ENCODE measurements around the gene MRPS26. TPM values are rescaled to one million over a fixed set of nuclear protein-coding genes. Genes with fewer than 3 reads are reported as not detected.

The MRPS26 gene
- 100 to 1,000 TPM in 1 of 2 donors, 10 to 100 TPM in 1; 75.8 to 129 TPM for total RNA-seq

DNA sequence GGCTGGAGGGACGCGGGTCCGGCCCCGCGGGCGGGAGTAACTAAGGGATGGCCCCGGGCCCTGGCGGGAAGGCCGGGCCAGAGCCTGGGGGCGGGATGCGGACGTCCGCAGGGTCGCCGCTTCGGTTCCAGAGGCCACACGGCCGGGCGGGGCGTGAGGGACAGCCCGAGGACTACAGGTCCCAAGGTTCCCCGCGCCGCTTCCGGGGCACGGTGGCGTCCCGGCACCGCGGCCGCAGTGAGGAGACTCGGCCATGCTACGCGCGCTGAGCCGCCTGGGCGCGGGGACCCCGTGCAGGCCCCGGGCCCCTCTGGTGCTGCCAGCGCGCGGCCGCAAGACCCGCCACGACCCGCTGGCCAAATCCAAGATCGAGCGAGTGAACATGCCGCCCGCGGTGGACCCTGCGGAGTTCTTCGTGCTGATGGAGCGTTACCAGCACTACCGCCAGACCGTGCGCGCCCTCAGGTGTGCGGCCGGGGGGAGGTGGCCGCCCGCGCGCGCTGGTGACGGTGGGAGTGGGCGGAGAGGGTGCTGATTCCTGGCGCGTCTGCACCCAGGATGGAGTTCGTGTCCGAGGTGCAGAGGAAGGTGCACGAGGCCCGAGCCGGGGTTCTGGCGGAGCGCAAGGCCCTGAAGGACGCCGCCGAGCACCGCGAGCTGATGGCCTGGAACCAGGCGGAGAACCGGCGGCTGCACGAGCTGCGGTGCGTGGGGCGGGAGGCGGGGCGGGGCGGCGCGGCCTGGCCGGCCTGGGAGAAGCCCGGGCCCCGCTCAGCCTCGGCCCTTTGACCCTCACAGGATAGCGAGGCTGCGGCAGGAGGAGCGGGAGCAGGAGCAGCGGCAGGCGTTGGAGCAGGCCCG lies at the start of gene MRPS26:
Gene MRPS26, plus strand, starts transcription at position 237 of the 861 bp plus-strand sequence. Its CDS starts 17 bp downstream, at position 254.
- H3K36me3 ChIP-seq = no peaks in the 10 kb centered on the region
- H3K4me1 ChIP-seq (replicated peaks) = peaks cover 13% of the 10 kb centered on the region
- no peaks in the 10 kb centered on the region for H3K9me3 ChIP-seq
- peak within 1 kb of the TSS; percentile 90 to 96 for H3K27ac ChIP-seq
- under 1% methylated on average over 79 of the region's 104 CpGs for WGBS
- H3K4me3 ChIP-seq = peak within 1 kb of the TSS; percentile 83 to 93
- H3K27me3 ChIP-seq (replicated peaks; ENCODE audit: insufficient read depth) = no peaks in the 10 kb centered on the region
- DNase-seq (ENCODE audit: low spot score) = peak; percentile 90
- intact Hi-C loops (cut with DNase I) = no loop called here
- TF ChIP-seq POLR2AphosphoS5 (IDR thresholded peaks at IDR 0.05) (peak; percentile 77), CTCF (IDR thresholded peaks at IDR 0.05) (peak in 2 of 4 experiments; percentile 10 to 13), POLR2A (IDR thresholded peaks at IDR 0.05) (peak; percentile 55)

DNA sequence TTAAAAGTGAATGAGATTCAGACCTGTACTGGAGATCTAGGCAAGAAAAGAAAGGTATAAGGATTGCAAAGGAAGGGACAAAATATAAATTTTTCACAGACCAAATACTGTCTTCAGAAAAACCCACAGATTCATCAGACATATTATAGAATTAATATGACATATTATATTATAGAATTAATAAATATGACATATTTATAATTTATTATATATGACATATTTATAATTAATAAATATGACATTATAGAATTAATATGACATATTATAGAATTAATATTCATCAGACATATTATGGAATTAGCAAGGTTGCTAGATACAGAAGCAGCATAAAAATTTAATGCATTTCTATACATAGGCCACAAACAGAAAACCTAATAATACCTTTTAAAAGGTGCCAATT lies 47.1 kb upstream of the MRPS26 start:
- no peaks in the 10 kb centered on the region for H3K36me3 ChIP-seq
- no peak overlapping the region for H3K27ac ChIP-seq
- no peak overlapping the region for H3K4me3 ChIP-seq
- no peaks in the 10 kb centered on the region for H3K4me1 ChIP-seq (replicated peaks)
- H3K27me3 ChIP-seq (replicated peaks; ENCODE audit: insufficient read depth) = no peaks in the 10 kb centered on the region
- H3K9me3 ChIP-seq = no peaks in the 10 kb centered on the region
- no peak for DNase-seq (ENCODE audit: low spot score)
- intact Hi-C loops (cut with DNase I) = no loop called here
- no peak for TF ChIP-seq CTCF (IDR thresholded peaks at IDR 0.05)
- no peak for TF ChIP-seq POLR2AphosphoS5 (IDR thresholded peaks at IDR 0.05)
- TF ChIP-seq POLR2A (IDR thresholded peaks at IDR 0.05) = no peak

- no peaks in the 10 kb centered on the region for H3K27me3 ChIP-seq (replicated peaks; ENCODE audit: insufficient read depth)
- WGBS = 54% methylated on average over 7 of the region's 7 CpGs
- H3K36me3 ChIP-seq = no peaks in the 10 kb centered on the region
- no peak for DNase-seq (ENCODE audit: low spot score)
- no peaks in the 10 kb centered on the region for H3K9me3 ChIP-seq
- intact Hi-C loops (cut with DNase I) = no loop called here
- no peak overlapping the region for H3K4me3 ChIP-seq
- no peak overlapping the region for H3K27ac ChIP-seq
- TF ChIP-seq POLR2A (IDR thresholded peaks at IDR 0.05) = no peak
- no peak for TF ChIP-seq POLR2AphosphoS5 (IDR thresholded peaks at IDR 0.05)
- peak in 3 of 4 experiments; percentile 21 to 56 (median 53) for TF ChIP-seq CTCF (IDR thresholded peaks at IDR 0.05)
- no peaks in the 10 kb centered on the region for H3K4me1 ChIP-seq (replicated peaks)
These were observed 44.9 kb upstream of the MRPS26 start for GRCh38 chr20:3000852-3001523.

GRCh38 chr20:3003416-3003815 lies 42.4 kb upstream of the MRPS26 start:
- H3K27me3 ChIP-seq (replicated peaks; ENCODE audit: insufficient read depth) = no peaks in the 10 kb centered on the region
- H3K36me3 ChIP-seq = no peaks in the 10 kb centered on the region
- H3K27ac ChIP-seq = no peak overlapping the region
- no peak overlapping the region for H3K4me3 ChIP-seq
- TF ChIP-seq POLR2AphosphoS5 (IDR thresholded peaks at IDR 0.05) = no peak
- TF ChIP-seq CTCF (IDR thresholded peaks at IDR 0.05) = no peak
- TF ChIP-seq POLR2A (IDR thresholded peaks at IDR 0.05) = no peak
- H3K4me1 ChIP-seq (replicated peaks) = no peaks in the 10 kb centered on the region
- intact Hi-C loops (cut with DNase I) = no loop called here
- WGBS = 84% methylated on average over 2 of the region's 2 CpGs
- DNase-seq (ENCODE audit: low spot score) = no peak
- H3K9me3 ChIP-seq = no peaks in the 10 kb centered on the region

Data from prostate gland (tissue), 2 donors.